Cerebellar nuclear complex (tissue), 1 donor: ENCODE data around the gene ZNG1F.
"Not testable (repeated sequence)": the region's sequence is repeated elsewhere in the genome, so short reads cannot be mapped to it uniquely, and the experiment has no call there.

Experiments
- DNase-seq, 2 experiments: peaks; one replicate each; lab custom pipeline; 2025; lab: John Stamatoyannopoulos, UW

Gene ZNG1F

DNA sequence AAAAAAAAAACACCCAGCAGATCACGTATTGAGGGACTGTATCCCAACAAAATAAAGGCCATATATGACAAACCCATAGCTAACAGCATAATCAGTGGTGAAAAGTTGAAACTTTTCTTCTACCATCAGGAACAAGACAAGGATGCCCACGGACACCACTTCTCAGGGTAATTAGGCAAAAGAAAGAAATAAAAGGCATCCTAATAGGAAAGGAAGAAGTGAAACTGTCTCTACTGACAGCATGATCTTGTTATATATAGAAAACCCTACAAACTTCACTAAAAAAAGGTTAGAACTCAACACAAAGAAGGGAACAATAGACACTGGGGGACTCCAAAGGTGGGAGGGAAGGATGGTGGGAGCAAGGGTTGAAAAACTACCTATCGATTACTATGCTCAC, 102.9 kb downstream of the ZNG1F start:
- DNase-seq = not testable (repeated sequence)

DNA sequence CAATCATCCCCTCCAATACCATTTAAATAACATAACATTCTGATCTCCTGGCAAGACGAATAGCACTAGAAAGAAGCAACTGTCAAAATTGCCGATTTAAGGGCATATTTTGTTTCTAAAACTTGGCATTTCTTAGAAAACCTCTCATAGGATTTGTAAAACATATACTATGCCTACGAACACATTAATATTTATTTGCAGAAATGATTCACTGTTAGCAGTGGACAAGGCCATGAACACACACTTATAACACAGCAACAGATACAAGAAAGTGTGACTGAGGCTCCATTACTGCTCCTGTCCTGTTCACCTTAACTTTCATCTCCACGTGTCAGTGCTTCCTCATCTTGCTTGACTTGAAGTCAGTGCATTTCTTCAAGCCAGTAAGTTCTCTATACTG, 106.8 kb downstream of the ZNG1F start:
- DNase-seq = not testable (repeated sequence)
